Thoracic aorta (tissue), 2 donors: ENCODE measurements around the gene NRXN3. TPM values are rescaled to one million over a fixed set of nuclear protein-coding genes. Genes with fewer than 3 reads are reported as not detected.

Source experiments
- ATAC-seq: fragments of 150-250 bp; one replicate; pipeline ENCODE4 v1.8.0; 2017; ENCODE audit warnings: low read depth; ENCODE audit not compliant: insufficient number of reproducible peaks, low FRiP score
- DNase-seq: peaks from one replicate; pipeline ENCODE4 v3.0.0-alpha.2; 2020; ENCODE audit warnings: low spot score
- H3K27ac ChIP-seq, 2 donors: fragments of 200-600 bp; sonication (generic); 1 replicate in 1 of 2; 2 replicates in 1 of 2; pipeline ENCODE4 v1.5.1; 2016; ENCODE audit warnings: mild to moderate bottlenecking in 2 of 2, moderate library complexity in 2 of 2
- H3K27me3 ChIP-seq: fragments of 200-600 bp; sonication (generic); replicated peaks from 2 replicates; pipeline ENCODE4 v1.6.0; 2016; ENCODE audit warnings: mild to moderate bottlenecking; ENCODE audit not compliant: insufficient read depth
- H3K36me3 ChIP-seq: fragments of 200-600 bp; sonication (generic); one replicate; pipeline ENCODE4 v1.5.1; 2016
- H3K4me1 ChIP-seq, 2 donors: fragments of 200-600 bp; sonication (generic); 1 replicate in 1 of 2; 2 replicates in 1 of 2; pipeline versions ENCODE4 v1.5.1 to v1.6.0; 2016; ENCODE audit warnings: low read depth in 2 of 2, mild to moderate bottlenecking in 1 of 2; ENCODE audit not compliant: control insufficient read depth in 1 of 2
- H3K4me3 ChIP-seq: fragments of 200-600 bp; sonication (generic); 2 replicates; pipeline ENCODE4 v1.5.1; 2016; ENCODE audit warnings: mild to moderate bottlenecking
- H3K9me3 ChIP-seq: fragments of 200-600 bp; sonication (generic); 2 replicates; pipeline ENCODE4 v1.5.1; 2016
- total RNA-seq, 2 donors: library from RNA; depleted of rRNA; stranded (reverse); fragments of >200 nt; gene quantifications; one replicate each; pipeline versions ENCODE4 v1.1.0 to v1.2.3, GENCODE V29; 2016
- TF ChIP-seq, protein P1 (sequence below): fragments of 200-600 bp; sonication (generic); IDR thresholded peaks from one replicate; pipeline ENCODE4 v1.5.1; 2019; ENCODE audit warnings: antibody characterized with exemption

The NRXN3 gene
- 10 to 100 TPM in 1 of 2 donors, 1 to 10 TPM in 1; 5.6 to 33.3 TPM for total RNA-seq

DNA sequence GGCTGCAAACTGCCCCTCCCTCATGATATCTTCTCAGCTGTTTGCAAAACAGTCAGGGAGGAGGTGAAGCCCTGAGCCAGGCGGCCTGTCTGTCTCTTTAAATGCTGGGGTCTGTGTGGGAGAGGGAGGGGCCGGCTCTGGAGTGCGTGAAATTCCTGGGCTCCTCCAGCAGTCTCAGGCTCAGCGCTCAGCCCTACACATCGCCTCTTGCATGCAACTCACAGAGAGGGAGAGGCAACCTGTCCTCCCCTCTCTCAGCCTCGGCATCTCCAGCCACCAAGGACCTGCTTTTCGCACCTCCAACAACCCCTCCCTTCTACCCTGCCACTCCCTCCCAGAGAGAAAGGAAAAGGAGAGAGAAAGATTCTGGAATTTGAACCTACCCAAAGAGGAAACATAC lies at the start of gene NRXN3:
Gene NRXN3, plus strand, starts transcription at position 171 of the 400 bp plus-strand sequence. CDS start 72,721 bp downstream, outside the sequence.
- H3K36me3 ChIP-seq = no peaks in the 10 kb centered on the region
- H3K9me3 ChIP-seq = no peaks in the 10 kb centered on the region
- H3K27me3 ChIP-seq = no peaks in the 10 kb centered on the region
- ATAC-seq (no peak), DNase-seq (no peak)
- no peak within 1 kb of the TSS for H3K4me3 ChIP-seq
- no peak within 1 kb of the TSS for H3K27ac ChIP-seq
- no peaks in the 10 kb centered on the region for H3K4me1 ChIP-seq
- TF ChIP-seq, protein P1, sequence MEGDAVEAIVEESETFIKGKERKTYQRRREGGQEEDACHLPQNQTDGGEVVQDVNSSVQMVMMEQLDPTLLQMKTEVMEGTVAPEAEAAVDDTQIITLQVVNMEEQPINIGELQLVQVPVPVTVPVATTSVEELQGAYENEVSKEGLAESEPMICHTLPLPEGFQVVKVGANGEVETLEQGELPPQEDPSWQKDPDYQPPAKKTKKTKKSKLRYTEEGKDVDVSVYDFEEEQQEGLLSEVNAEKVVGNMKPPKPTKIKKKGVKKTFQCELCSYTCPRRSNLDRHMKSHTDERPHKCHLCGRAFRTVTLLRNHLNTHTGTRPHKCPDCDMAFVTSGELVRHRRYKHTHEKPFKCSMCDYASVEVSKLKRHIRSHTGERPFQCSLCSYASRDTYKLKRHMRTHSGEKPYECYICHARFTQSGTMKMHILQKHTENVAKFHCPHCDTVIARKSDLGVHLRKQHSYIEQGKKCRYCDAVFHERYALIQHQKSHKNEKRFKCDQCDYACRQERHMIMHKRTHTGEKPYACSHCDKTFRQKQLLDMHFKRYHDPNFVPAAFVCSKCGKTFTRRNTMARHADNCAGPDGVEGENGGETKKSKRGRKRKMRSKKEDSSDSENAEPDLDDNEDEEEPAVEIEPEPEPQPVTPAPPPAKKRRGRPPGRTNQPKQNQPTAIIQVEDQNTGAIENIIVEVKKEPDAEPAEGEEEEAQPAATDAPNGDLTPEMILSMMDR = no peak

DNA sequence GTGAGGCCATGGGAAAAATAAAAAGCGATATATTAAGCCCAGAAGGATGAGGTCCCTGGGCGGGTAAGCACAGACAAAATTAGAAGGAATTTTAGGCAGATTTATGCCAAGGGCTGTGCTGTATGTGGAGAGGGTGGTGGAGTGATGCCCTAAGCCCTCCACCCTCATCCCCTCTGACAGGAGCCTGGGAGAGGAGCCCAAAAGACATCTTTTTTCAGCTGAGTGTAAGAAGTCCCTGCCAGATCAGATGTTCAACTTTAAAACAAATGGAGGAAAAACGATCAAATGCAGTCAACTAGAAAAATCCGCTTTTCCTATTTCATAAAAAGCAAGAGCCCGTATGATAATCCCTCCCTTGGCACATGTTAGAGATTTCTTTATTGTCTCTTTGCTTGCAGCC lies 47.7 kb upstream of the NRXN3 start:
- DNase-seq (no peak), ATAC-seq (no peak)
- Histone ChIP-seq H3K4me3 (no peak overlapping the region), H3K27ac (no peak overlapping the region), H3K36me3 (no peaks in the 10 kb centered on the region), H3K27me3 (no peaks in the 10 kb centered on the region), H3K4me1 (no peaks in the 10 kb centered on the region), H3K9me3 (no peaks in the 10 kb centered on the region)
- TF ChIP-seq, protein P1 = no peak

DNA sequence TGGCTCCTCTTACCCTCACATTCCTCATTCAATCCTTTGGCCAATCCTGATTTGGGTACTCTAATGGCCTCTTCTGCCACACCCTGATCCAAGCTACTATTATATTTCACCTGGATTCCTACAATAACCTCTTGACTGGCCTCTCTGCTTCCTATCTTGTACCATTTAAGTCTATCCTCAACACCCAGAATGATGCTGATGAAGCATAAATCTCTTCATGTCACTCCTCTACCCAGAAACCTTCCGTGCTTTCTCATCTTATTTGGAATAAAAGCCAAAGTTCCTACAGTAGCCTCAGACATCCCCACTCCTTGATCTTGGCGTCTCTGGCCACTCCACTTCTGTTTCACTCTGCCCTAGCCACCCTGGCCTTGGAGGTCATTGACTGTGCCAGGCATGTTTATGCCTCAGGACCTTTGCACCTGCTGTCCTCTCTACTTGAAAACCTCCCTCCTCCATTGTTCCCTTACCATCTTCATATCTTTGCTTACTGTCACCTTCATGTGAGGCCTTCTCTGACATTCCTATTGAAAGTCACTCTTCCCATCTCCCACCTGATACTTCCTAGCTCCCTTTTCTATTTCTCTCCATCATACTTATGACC lies 46.4 kb upstream of the NRXN3 start:
- ATAC-seq (no peak), DNase-seq (no peak)
- H3K27me3 ChIP-seq = no peaks in the 10 kb centered on the region
- H3K4me1 ChIP-seq = no peaks in the 10 kb centered on the region
- no peaks in the 10 kb centered on the region for H3K9me3 ChIP-seq
- no peak overlapping the region for H3K4me3 ChIP-seq
- H3K27ac ChIP-seq = no peak overlapping the region
- TF ChIP-seq, protein P1 = no peak
- H3K36me3 ChIP-seq = no peaks in the 10 kb centered on the region

DNA sequence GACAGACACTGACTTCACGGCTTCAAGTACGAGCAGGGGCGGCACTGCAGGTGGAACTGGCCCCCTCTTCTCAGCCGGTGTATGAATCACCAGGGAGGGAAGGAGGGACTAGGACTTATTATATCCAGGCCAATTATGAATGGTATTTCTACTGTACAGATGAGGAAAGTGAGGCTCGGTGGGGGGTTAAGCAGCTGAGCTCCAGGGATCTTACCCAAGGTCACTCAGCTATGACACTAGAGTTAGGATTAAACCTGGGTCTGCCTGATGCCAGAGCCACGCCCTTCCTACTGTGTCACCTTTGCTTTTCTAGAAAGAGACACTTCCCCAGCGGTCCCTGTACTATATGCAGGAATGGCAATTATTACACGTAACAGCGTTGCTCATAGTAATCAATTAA lies 42.2 kb upstream of the NRXN3 start:
- TF ChIP-seq, protein P1 = no peak
- Histone ChIP-seq H3K9me3 (no peaks in the 10 kb centered on the region), H3K27me3 (no peaks in the 10 kb centered on the region), H3K36me3 (no peaks in the 10 kb centered on the region), H3K4me3 (no peak overlapping the region), H3K27ac (no peak overlapping the region), H3K4me1 (no peaks in the 10 kb centered on the region)
- ATAC-seq = no peak
- no peak for DNase-seq

DNA sequence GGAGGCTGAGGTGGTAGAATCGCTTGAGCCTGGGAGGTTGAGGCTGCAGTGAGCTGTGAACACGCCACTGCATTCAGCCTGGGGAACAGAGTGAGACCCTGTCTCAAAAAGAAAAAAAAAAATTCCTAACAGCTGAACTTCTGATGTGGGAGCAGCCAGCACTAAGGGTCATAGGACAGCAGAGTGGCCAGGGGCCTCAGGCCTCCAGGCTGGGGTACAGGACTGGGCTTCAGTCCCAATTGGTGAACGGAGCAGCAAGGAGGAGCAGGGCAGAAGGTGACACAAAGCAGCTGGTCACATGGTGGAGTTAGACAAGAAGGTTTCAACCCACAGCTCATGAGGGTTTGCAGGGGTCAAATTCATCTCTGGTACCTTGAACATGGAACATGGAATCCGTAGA lies 40.8 kb upstream of the NRXN3 start:
- TF ChIP-seq, protein P1 = no peak
- Histone ChIP-seq H3K4me1 (no peaks in the 10 kb centered on the region), H3K27me3 (no peaks in the 10 kb centered on the region), H3K4me3 (no peak overlapping the region), H3K9me3 (no peaks in the 10 kb centered on the region), H3K36me3 (no peaks in the 10 kb centered on the region), H3K27ac (no peak overlapping the region)
- DNase-seq (no peak), ATAC-seq (no peak)
